ENCODE data around the gene ARSG.

GRCh38 chr17:68429881-68430280 is 138.6 kb downstream of the ARSG start:
- no peak for TF ChIP-seq GATA3 (IDR thresholded peaks at IDR 0.05; ENCODE audit: low read depth, low read length)
- no peak for TF ChIP-seq GATA2 (IDR thresholded peaks at IDR 0.05; ENCODE audit: low read depth, low read length)
